Measurements from ENCODE around the gene LRRC26. TPM values are rescaled to one million over a fixed set of nuclear protein-coding genes. Genes with fewer than 3 reads are reported as not detected.
"Not testable (repeated sequence)": the region's sequence is repeated elsewhere in the genome, so short reads cannot be mapped to it uniquely, and the experiment has no call there.

LRRC26 gene
- total RNA-seq, 1 donor from 2014 or later: not detected

DNA sequence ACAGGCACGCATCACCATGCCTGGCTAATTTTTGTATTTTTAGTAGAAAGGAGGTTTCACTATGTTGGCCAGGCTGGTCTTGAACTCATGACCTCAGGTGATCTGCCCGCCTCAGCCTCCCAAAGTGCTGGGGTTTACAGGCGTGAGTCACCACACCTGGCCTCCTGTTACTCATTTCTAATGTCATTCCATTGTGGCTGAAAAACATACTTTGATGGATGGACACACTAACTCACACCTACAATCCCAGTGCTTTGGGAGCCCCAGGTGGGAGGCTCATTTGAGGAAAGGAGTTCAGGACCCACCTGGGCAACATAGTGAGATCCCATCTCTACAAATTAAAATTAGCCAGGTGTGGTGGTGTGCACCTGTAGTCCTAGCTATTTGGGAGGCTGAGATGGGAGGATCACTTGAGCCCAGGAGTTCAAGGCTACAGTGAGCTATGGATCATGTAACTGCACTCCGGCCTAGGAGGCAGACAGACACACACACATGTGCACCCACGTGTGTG is 45.8 kb downstream of the LRRC26 start:
- intact Hi-C loops (cut with DNase I); DNase-seq (ENCODE audit: low spot score): not testable (repeated sequence)

DNA sequence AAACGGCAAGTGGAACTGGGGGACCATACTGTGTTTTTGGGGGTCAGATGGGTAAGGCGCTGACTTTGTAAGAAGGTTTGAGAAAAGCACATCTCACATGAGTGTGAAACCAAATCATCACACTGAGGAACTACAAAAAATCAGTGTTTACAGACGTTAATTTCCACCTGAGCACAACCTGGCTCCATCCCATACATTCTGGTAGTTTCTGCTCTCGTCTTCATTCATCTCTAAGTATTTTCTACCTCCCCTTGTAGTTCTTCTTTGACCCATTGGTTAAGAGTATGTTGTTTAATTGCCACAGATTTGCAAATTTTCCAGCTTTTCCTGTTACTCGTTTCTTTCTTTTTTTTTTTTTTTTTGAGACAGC is 46.4 kb downstream of the LRRC26 start:
- no peak for DNase-seq (ENCODE audit: low spot score)
- intact Hi-C loops (cut with DNase I): no loop called here

DNA sequence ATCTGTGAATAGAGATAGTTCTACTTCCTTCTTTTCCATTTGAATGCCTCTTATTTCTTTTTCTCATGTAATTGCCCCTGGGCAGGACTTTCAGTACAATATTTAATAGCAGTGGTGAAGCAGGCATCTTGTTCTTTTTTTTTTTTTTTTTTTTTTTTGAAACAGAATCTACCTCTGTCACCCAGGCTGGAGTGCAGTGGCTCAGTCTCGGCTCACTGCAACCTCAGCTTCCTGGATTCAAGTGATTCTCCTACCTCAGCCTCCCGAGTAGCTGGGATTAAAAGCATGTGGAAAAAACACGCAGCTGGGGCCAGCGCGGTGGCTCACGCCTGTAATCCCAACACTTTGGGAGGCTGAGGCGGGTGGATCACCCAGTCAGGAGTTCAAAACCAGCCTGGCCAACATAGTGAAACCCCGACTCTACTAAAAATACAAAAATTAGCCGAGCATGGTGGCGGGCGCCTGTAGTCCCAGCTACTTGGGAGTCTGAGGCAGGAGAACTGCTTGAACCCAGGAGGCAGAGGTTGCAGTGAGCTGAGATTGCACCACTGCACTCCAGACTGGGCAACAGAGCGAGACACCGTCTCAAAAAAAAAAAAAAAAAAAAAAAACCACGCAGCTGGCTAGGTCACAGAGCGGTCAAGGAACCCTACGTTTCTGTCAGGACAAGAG is 46.9 kb downstream of the LRRC26 start:
- intact Hi-C loops (cut with DNase I); DNase-seq (ENCODE audit: low spot score): not testable (repeated sequence)

DNA sequence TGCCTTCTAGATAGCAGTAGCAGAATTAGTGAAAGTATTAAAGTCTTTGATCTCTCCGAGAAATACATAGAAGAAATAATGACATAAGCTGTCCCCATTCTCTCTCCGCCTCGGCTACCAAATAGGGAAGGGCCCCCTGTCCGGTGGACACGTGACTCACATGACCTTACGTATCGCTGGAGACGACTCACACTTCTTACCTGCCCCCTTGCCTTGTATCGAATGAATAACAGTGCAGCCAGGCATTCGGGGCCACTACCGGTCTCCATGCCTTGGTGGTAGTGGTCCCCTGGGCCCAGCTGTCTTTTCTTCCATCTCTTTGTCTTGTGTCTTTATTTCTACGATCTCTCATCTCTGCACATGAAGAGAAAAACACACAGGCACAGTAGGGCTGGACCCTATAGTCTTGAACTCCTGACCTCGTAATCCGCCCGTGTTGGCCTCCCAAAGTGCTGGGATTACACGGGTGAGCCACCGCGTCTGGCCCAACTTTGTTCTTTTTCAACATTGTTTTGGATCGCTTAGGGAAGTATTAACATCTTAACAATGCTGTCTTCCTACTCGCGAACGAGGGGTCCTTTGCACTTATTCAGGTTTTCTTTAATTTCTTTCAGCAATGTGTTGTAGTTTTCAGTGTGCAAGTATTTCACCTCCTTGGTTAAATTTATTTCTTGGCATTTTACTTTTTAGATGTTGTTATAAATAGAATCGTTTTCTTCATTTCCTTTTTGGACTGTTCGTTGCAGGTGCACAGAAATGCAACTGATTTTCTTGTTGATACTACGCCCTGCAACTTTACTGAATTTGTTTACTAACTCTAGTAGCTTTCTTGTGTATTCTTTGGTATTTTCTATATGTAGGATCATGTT is 47.7 kb downstream of the LRRC26 start:
- not testable (repeated sequence) for DNase-seq (ENCODE audit: low spot score)
- intact Hi-C loops (cut with DNase I): loop anchor here (1.0 kb wide), 1 partner anchor 105 kb away; the partner anchor contains the start of gene RNF224

Small RNAs within 50 kb of the gene (microRNA-seq; reads per million reads assigned to microRNA genes)
- not detected for gene MIR3621

Other genes starting within 250 kb of the LRRC26 start
- 162 TPM for gene FBXW5, start 225.3 kb downstream of the LRRC26 start, total RNA-seq
- 3.4 TPM for gene C8G, start 224.8 kb downstream of the LRRC26 start, total RNA-seq
- 20.7 TPM for gene LCN12, start 217.8 kb downstream of the LRRC26 start, total RNA-seq
- 1,323 TPM for gene PTGDS, start 192.5 kb downstream of the LRRC26 start, total RNA-seq
- 5.9 TPM for gene LCNL1, start 187.1 kb downstream of the LRRC26 start, total RNA-seq
- 26.0 TPM for gene PAXX, start 177.6 kb downstream of the LRRC26 start, total RNA-seq
- gene CLIC3, start 173.5 kb downstream of the LRRC26 start, total RNA-seq: 12.9 TPM
- 41.5 TPM for gene ABCA2, start 141.8 kb downstream of the LRRC26 start, total RNA-seq
- 0.22 TPM for gene FUT7, start 138.0 kb downstream of the LRRC26 start, total RNA-seq
- gene NPDC1, start 123.9 kb downstream of the LRRC26 start, total RNA-seq: 96.4 TPM
- 0.92 TPM for gene ENTPD2, start 116.0 kb downstream of the LRRC26 start, total RNA-seq
- gene SAPCD2, start 99.5 kb downstream of the LRRC26 start, total RNA-seq: 0.11 TPM
- gene UAP1L1, start 92.5 kb downstream of the LRRC26 start, total RNA-seq: 6.5 TPM
- 27.2 TPM for gene MAN1B1, start 83.1 kb downstream of the LRRC26 start, total RNA-seq
- 150 TPM for gene DPP7, start 55.3 kb downstream of the LRRC26 start, total RNA-seq
- gene GRIN1, start 30.9 kb downstream of the LRRC26 start, total RNA-seq: not detected
- not detected for gene TMEM210, start 2.0 kb upstream of the LRRC26 start, total RNA-seq
- gene ANAPC2, start 18.5 kb upstream of the LRRC26 start, total RNA-seq: 32.5 TPM
- 59.5 TPM for gene SSNA1, start 18.6 kb upstream of the LRRC26 start, total RNA-seq
- 13.5 TPM for gene TPRN, start 30.7 kb upstream of the LRRC26 start, total RNA-seq
- 40.6 TPM for gene TMEM203, start 35.6 kb upstream of the LRRC26 start, total RNA-seq
- 8.0 TPM for gene NDOR1, start 35.6 kb upstream of the LRRC26 start, total RNA-seq
- 22.2 TPM for gene RNF208, start 52.2 kb upstream of the LRRC26 start, total RNA-seq
- not detected for gene CYSRT1, start 55.1 kb upstream of the LRRC26 start, total RNA-seq
- gene RNF224, start 57.5 kb upstream of the LRRC26 start, total RNA-seq: not detected
- not detected for gene SLC34A3, start 60.9 kb upstream of the LRRC26 start, total RNA-seq
- 304 TPM for gene TUBB4B, start 71.2 kb upstream of the LRRC26 start, total RNA-seq
- not detected for gene STPG3, start 81.2 kb upstream of the LRRC26 start, total RNA-seq
- gene NELFB, start 85.3 kb upstream of the LRRC26 start, total RNA-seq: 37.2 TPM
- gene TOR4A, start 107.7 kb upstream of the LRRC26 start, total RNA-seq: 13.9 TPM
- gene NRARP, start 132.2 kb upstream of the LRRC26 start, total RNA-seq: 11.7 TPM